Measurements from ENCODE around the gene GTF2F2. TPM values are rescaled to one million over a fixed set of nuclear protein-coding genes. Genes with fewer than 3 reads are reported as not detected.

The GTF2F2 gene
- total and polyA plus RNA-seq, 3 donors from 2014 or later, result 19.0 to 29.9 (median 28.1) TPM

- no peaks in the 10 kb centered on the region for H3K27me3 ChIP-seq
- peaks cover 12% of the 10 kb centered on the region for H3K4me1 ChIP-seq
- DNase-seq, result peak; percentile 54
- no peaks in the 10 kb centered on the region for H3K36me3 ChIP-seq (ENCODE audit: low read depth, missing control alignments)
- intact Hi-C loops (cut with DNase I; ENCODE audit: low total_unique reads), result no loop called here
- H3K27ac ChIP-seq, result peak overlapping the region; percentile 64 to 73
- H3K4me3 ChIP-seq, result no peak overlapping the region
- 78 to 85% methylated on average over 6 of the region's 6 CpGs for WGBS, 2 donors
- TF ChIP-seq POLR2A (IDR thresholded peaks at IDR 0.05), result no peak
- TF ChIP-seq CTCF (IDR thresholded peaks at IDR 0.05), result no peak
- H3K9me3 ChIP-seq, result no peaks in the 10 kb centered on the region
Observed at GRCh38 chr13:45133396-45134118, 13.2 kb downstream of the GTF2F2 start.

DNA sequence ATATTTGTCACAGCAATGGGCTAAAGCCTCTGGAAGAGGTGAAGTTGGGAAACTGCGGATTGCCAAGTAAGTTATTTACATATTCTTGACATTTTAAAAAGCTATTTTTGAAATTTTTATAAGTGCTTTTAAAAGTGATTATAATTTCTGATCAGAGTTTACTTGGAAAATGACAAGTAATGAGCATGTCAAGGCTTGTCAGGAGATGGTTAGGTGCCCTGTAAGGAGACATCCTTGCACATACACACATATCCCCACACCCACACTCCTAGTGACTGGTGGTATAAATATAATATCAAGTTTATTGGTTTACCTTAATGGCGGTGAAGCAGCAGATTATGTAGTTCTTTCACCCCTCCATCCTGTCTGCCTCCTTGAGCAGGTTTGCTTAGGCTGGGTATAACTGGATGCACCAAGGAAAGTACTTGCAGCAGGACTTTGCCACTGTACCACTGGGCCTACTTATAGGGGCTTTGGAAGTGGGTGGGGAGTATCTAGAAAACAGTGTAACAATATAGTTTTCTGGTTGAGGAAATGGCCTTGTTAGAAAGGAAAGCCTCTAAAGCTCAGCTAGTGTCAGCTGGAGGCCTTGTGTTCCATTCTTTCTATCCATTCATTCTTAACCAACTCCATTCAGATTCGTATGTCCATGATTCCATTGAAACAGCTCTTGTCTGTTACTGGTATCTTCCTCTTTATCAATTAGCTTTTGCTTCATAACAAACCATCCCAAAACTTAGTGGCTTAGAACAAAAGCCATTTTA is 16.6 kb downstream of the GTF2F2 start:
- intact Hi-C loops (cut with DNase I; ENCODE audit: low total_unique reads), result no loop called here
- Histone ChIP-seq H3K27me3 (no peaks in the 10 kb centered on the region), H3K36me3 (ENCODE audit: low read depth, missing control alignments) (no peaks in the 10 kb centered on the region), H3K27ac (no peak overlapping the region), H3K9me3 (no peaks in the 10 kb centered on the region), H3K4me3 (no peak overlapping the region), H3K4me1 (peaks cover 14% of the 10 kb centered on the region)
- TF ChIP-seq POLR2A (IDR thresholded peaks at IDR 0.05) (no peak), CTCF (IDR thresholded peaks at IDR 0.05) (no peak)
- 88 to 92% methylated on average over 3 of the region's 3 CpGs for WGBS, 2 donors
- no peak for DNase-seq

GRCh38 chr13:45137526-45137925 is 17.2 kb downstream of the GTF2F2 start:
- no peak overlapping the region for H3K27ac ChIP-seq
- TF ChIP-seq CTCF (IDR thresholded peaks at IDR 0.05) (no peak), POLR2A (IDR thresholded peaks at IDR 0.05) (no peak)
- H3K9me3 ChIP-seq, result no peaks in the 10 kb centered on the region
- peaks cover 17% of the 10 kb centered on the region for H3K4me1 ChIP-seq
- H3K27me3 ChIP-seq, result no peaks in the 10 kb centered on the region
- no peaks in the 10 kb centered on the region for H3K36me3 ChIP-seq (ENCODE audit: low read depth, missing control alignments)
- 85 to 96% methylated on average over 2 of the region's 2 CpGs for WGBS, 2 donors
- intact Hi-C loops (cut with DNase I; ENCODE audit: low total_unique reads), result no loop called here
- no peak for DNase-seq
- H3K4me3 ChIP-seq, result no peak overlapping the region

- Histone ChIP-seq H3K27me3 (no peaks in the 10 kb centered on the region), H3K27ac (peak overlapping the region; percentile 18 to 23), H3K4me3 (no peak overlapping the region), H3K4me1 (peaks cover 17% of the 10 kb centered on the region), H3K36me3 (ENCODE audit: low read depth, missing control alignments) (no peaks in the 10 kb centered on the region), H3K9me3 (no peaks in the 10 kb centered on the region)
- 91 to 94% methylated on average over 7 of the region's 7 CpGs for WGBS, 2 donors
- no peak for DNase-seq
- TF ChIP-seq POLR2A (IDR thresholded peaks at IDR 0.05), result no peak
- TF ChIP-seq CTCF (IDR thresholded peaks at IDR 0.05), result no peak
- intact Hi-C loops (cut with DNase I; ENCODE audit: low total_unique reads), result no loop called here
Observed at GRCh38 chr13:45138282-45138681, 18.0 kb downstream of the GTF2F2 start.

Data from testis (tissue), 3 donors.